ENCODE results near the gene OR51F2.

Gene OR51F2

DNA sequence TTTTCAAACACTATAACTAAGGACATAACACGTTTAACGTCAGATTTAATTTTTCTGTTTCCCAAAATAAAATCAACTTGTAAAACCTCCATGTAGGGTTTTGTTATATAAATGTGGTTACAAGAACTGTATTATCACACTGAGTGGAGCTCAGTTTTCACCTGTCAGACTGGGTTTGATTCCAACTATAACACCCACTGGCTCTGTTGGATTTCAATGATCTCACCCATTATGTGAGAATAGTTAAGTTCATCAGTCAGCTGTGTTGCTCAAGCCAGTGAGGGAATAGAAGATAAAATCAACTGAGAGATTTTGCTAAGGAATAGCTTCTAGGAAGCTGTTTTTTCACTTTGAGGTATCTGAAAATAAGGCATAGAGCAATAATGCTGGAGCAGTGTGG lies 11.9 kb upstream of the OR51F2 start:
- TF ChIP-seq, protein P1, sequence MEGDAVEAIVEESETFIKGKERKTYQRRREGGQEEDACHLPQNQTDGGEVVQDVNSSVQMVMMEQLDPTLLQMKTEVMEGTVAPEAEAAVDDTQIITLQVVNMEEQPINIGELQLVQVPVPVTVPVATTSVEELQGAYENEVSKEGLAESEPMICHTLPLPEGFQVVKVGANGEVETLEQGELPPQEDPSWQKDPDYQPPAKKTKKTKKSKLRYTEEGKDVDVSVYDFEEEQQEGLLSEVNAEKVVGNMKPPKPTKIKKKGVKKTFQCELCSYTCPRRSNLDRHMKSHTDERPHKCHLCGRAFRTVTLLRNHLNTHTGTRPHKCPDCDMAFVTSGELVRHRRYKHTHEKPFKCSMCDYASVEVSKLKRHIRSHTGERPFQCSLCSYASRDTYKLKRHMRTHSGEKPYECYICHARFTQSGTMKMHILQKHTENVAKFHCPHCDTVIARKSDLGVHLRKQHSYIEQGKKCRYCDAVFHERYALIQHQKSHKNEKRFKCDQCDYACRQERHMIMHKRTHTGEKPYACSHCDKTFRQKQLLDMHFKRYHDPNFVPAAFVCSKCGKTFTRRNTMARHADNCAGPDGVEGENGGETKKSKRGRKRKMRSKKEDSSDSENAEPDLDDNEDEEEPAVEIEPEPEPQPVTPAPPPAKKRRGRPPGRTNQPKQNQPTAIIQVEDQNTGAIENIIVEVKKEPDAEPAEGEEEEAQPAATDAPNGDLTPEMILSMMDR (IDR thresholded peaks at IDR 0.05; ENCODE audit: insufficient read depth, low read depth, low read length, missing control alignments) = no peak
- no peak for DNase-seq (ENCODE audit: low read depth)

DNA sequence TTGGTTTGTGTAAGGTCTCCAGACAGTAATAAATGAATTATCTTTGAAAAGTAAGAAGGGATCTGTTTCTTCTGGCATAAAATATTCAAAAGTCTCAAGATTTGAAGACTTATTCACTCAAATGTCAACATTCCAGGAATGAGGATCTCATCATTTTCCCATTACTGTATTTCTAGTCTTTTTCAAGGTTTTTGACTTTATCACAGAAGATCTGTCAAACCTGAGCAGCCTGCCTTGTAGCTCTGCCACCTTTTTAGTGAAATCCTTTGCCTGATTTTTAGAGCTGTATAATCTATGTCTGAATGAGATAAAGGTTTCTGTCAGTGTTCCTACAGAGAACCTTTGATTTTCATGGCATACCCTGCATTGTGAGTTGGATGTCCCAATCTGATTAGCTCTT lies 4.0 kb downstream of the OR51F2 start:
- TF ChIP-seq, protein P1 (IDR thresholded peaks at IDR 0.05; ENCODE audit: insufficient read depth, low read depth, low read length, missing control alignments) = no peak
- DNase-seq (ENCODE audit: low read depth) = no peak
- no peak overlapping the region for H3K4me3 ChIP-seq (ENCODE audit: low read length)

More for the DNA sequence above, 11.9 kb upstream of the OR51F2 start:
- H3K4me3 ChIP-seq (ENCODE audit: low read length) = no peak overlapping the region

DNA sequence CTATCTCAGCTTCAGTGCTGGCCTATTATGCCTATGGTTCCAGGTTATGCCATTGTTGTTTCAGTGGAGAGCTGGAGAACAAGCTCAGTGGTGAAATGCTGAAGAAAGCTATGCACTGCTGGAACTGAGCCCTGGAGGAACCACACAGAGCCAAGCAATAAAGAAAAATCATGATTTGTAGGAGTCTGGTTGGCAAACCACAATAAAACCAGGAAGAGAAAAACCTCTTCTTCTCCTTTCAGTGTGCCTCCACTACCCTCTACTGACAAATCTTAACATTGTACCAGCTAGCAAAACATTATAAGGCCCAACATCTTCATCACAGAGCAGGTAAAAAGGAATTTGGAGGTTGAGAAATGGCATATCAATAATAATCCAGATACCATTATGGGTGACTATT lies 5.3 kb downstream of the OR51F2 start:
- TF ChIP-seq, protein P1 (IDR thresholded peaks at IDR 0.05; ENCODE audit: insufficient read depth, low read depth, low read length, missing control alignments) = peak; percentile 8
- no peak for DNase-seq (ENCODE audit: low read depth)
- H3K4me3 ChIP-seq (ENCODE audit: low read length) = no peak overlapping the region

DNA sequence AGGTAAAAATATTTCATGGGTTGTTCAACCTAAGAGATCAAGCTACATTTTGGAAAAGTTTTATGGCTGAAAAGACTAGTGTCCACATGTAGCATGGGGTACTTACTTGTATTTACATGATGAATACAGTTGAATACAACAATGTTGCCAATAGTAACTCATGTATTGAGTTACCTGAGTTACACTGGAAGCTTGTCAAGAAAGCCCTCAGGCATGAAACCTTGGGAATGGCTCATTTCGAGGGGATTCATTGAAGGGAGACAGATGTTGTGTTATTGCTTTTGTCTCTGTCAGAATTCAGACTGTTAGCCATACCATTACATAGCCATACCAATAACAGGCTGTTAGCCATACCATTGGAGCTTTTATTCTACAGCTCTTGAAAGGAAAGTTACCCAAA lies 9.2 kb downstream of the OR51F2 start:
- TF ChIP-seq, protein P1 (IDR thresholded peaks at IDR 0.05; ENCODE audit: insufficient read depth, low read depth, low read length, missing control alignments) = no peak
- no peak for DNase-seq (ENCODE audit: low read depth)
- no peak overlapping the region for H3K4me3 ChIP-seq (ENCODE audit: low read length)

DNA sequence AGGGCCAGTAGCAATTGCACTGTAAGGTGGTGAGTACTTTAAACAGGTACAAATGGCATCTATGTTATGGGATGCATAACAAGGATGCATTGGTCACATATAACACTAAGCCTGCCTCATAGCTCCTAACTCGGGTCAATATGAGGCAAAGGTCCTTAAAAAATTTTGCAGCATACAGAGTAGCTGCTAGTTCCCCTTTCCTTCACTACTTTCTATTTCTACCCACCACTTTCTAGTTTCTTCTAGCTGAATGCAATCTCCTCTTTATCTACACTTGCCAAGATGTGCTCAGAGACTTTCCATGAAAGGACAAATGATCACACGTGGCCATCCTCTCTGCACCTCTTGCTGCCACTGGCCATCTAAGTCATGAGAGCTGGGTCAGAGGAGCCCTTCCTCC lies 9.8 kb downstream of the OR51F2 start:
- peak; percentile 3 for DNase-seq (ENCODE audit: low read depth)

DNA sequence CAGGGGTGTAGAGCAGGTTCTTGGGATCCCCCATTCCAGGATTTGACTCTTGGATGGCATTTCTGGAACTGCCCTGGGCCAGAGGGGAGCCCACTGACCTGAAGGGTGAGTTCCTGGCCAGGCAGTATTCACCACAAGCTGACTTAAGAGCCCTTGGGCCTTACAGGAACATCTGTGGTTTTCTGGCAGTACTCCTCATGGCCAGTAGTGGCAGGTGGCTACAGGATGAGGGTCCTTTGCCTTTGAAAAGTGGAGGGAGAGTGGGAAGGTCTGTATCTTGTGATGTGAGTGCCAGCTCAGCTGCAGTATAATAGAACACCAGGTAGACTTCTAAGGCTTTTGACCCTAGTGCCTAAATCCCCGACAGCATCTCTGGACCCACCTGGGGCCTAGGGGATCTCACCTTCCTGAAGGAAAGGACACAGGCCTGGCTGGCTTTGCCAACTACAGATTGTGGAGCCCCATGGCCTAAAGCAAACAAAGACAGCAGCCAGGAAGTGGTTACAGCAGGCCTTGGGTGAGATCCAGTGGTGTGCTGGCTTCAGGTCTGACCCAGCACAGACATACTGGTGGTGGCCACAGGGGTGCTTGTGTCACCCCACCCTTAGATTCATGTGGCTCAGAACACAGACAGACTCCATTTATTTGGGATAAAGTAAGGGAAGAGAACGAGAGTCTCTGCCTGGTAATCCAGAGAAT lies 18.9 kb downstream of the OR51F2 start:
- no peak overlapping the region for H3K4me3 ChIP-seq (ENCODE audit: low read length)
- no peak for DNase-seq (ENCODE audit: low read depth)
- TF ChIP-seq, protein P1 (IDR thresholded peaks at IDR 0.05; ENCODE audit: insufficient read depth, low read depth, low read length, missing control alignments) = no peak

More for the DNA sequence above, 9.8 kb downstream of the OR51F2 start:
- no peak overlapping the region for H3K4me3 ChIP-seq (ENCODE audit: low read length)
- TF ChIP-seq, protein P1 (IDR thresholded peaks at IDR 0.05; ENCODE audit: insufficient read depth, low read depth, low read length, missing control alignments) = no peak
